ENCODE measurements around the gene FBXL7.

FBXL7 gene

GRCh38 chr5:15558681-15559080 is 58.7 kb downstream of the FBXL7 start:
- Histone ChIP-seq H3K27ac (no peak overlapping the region), H3K4me1 (ENCODE audit: control insufficient read depth in 1 of 2, insufficient read depth in 1 of 2, low read depth in 1 of 2, low read length in 1 of 2) (no peaks in the 10 kb centered on the region), H3K27me3 (no peaks in the 10 kb centered on the region), H3K36me3 (no peaks in the 10 kb centered on the region), H3K4me3 (ENCODE audit: low read depth in 1 of 2, low read length in 1 of 2) (no peak overlapping the region), H3K9me3 (no peaks in the 10 kb centered on the region)
- no peak for TF ChIP-seq CTCF (IDR thresholded peaks at IDR 0.05)

- Histone ChIP-seq H3K9me3 (no peaks in the 10 kb centered on the region), H3K27me3 (no peaks in the 10 kb centered on the region)
- TF ChIP-seq CTCF (IDR thresholded peaks at IDR 0.05) = no peak
Observed at GRCh38 chr5:15560421-15560820, 60.4 kb downstream of the FBXL7 start.

GRCh38 chr5:15564523-15564922 is 64.5 kb downstream of the FBXL7 start:
- TF ChIP-seq CTCF (IDR thresholded peaks at IDR 0.05) = no peak
- H3K27me3 ChIP-seq = no peaks in the 10 kb centered on the region
- H3K36me3 ChIP-seq = no peaks in the 10 kb centered on the region
- no peaks in the 10 kb centered on the region for H3K9me3 ChIP-seq
- no peak overlapping the region for H3K4me3 ChIP-seq (ENCODE audit: low read depth in 1 of 2, low read length in 1 of 2)
- H3K4me1 ChIP-seq (ENCODE audit: control insufficient read depth in 1 of 2, insufficient read depth in 1 of 2, low read depth in 1 of 2, low read length in 1 of 2) = no peaks in the 10 kb centered on the region
- no peak overlapping the region for H3K27ac ChIP-seq

More at GRCh38 chr5:15560421-15560820, 60.4 kb downstream of the FBXL7 start:
- Histone ChIP-seq H3K27ac (no peak overlapping the region), H3K36me3 (no peaks in the 10 kb centered on the region), H3K4me3 (ENCODE audit: low read depth in 1 of 2, low read length in 1 of 2) (no peak overlapping the region), H3K4me1 (ENCODE audit: control insufficient read depth in 1 of 2, insufficient read depth in 1 of 2, low read depth in 1 of 2, low read length in 1 of 2) (no peaks in the 10 kb centered on the region)

- no peak overlapping the region for H3K27ac ChIP-seq
- no peaks in the 10 kb centered on the region for H3K36me3 ChIP-seq
- H3K27me3 ChIP-seq = no peaks in the 10 kb centered on the region
- no peak for TF ChIP-seq CTCF (IDR thresholded peaks at IDR 0.05)
- H3K9me3 ChIP-seq = no peaks in the 10 kb centered on the region
- H3K4me1 ChIP-seq (ENCODE audit: control insufficient read depth in 1 of 2, insufficient read depth in 1 of 2, low read depth in 1 of 2, low read length in 1 of 2) = no peaks in the 10 kb centered on the region
- H3K4me3 ChIP-seq (ENCODE audit: low read depth in 1 of 2, low read length in 1 of 2) = no peak overlapping the region
Observed at GRCh38 chr5:15564957-15565356, 65.0 kb downstream of the FBXL7 start.

GRCh38 chr5:15566306-15566705 is 66.3 kb downstream of the FBXL7 start:
- no peaks in the 10 kb centered on the region for H3K36me3 ChIP-seq
- no peaks in the 10 kb centered on the region for H3K9me3 ChIP-seq
- H3K27me3 ChIP-seq = no peaks in the 10 kb centered on the region
- no peaks in the 10 kb centered on the region for H3K4me1 ChIP-seq (ENCODE audit: control insufficient read depth in 1 of 2, insufficient read depth in 1 of 2, low read depth in 1 of 2, low read length in 1 of 2)
- TF ChIP-seq CTCF (IDR thresholded peaks at IDR 0.05) = no peak
- no peak overlapping the region for H3K27ac ChIP-seq
- H3K4me3 ChIP-seq (ENCODE audit: low read depth in 1 of 2, low read length in 1 of 2) = no peak overlapping the region

- no peaks in the 10 kb centered on the region for H3K9me3 ChIP-seq
- H3K27ac ChIP-seq = no peak overlapping the region
- TF ChIP-seq CTCF (IDR thresholded peaks at IDR 0.05) = no peak
- no peaks in the 10 kb centered on the region for H3K4me1 ChIP-seq (ENCODE audit: control insufficient read depth in 1 of 2, insufficient read depth in 1 of 2, low read depth in 1 of 2, low read length in 1 of 2)
- H3K4me3 ChIP-seq (ENCODE audit: low read depth in 1 of 2, low read length in 1 of 2) = no peak overlapping the region
- H3K27me3 ChIP-seq = no peaks in the 10 kb centered on the region
- no peaks in the 10 kb centered on the region for H3K36me3 ChIP-seq
Observed at GRCh38 chr5:15566789-15567188, 66.8 kb downstream of the FBXL7 start.

Measured in neutrophil (primary cell).